Calu3 (cell line): ENCODE data around the gene CYP1A2. TPM values are rescaled to one million over a fixed set of nuclear protein-coding genes. Genes with fewer than 3 reads are reported as not detected.

Source experiments
- Bru-seq: library from RNA; stranded (reverse); fragments of 400-500 nt; gene quantifications from one replicate; lab custom pipeline; 2021; lab: Mats Ljungman, UMichigan
- BruChase-seq, 2 experiments: library from RNA; stranded (reverse); fragments of 400-500 nt; gene quantifications; one replicate each; lab custom pipeline; 2021; lab: Mats Ljungman, UMichigan
- BruUV-seq: library from RNA; stranded (reverse); fragments of 400-500 nt; replicated peaks from 2 replicates; lab custom pipeline; 2021; lab: Mats Ljungman, UMichigan
- CTCF ChIA-PET: fragments of 300-600 bp; sonication (Branson Sonifier 250); formaldehyde crosslinking; loops from one replicate; lab custom pipeline; 2022; ENCODE audit warnings: antibody characterized with exemption; lab: Charles Lee
- DNase-seq: peaks from one replicate; pipeline ENCODE4 v3.0.0; 2022
- H3K27ac Mint-ChIP-seq: one replicate; pipeline ENCODE4 v1.8.0; 2022; ENCODE audit warnings: mixed read lengths; ENCODE audit not compliant: unreplicated experiment
- H3K27me3 Mint-ChIP-seq: one replicate; pipeline ENCODE4 v1.8.0; 2022; ENCODE audit warnings: mixed read lengths; ENCODE audit not compliant: unreplicated experiment
- H3K36me3 Mint-ChIP-seq: one replicate; pipeline ENCODE4 v1.8.0; 2022; ENCODE audit warnings: mild to moderate bottlenecking, moderate library complexity, mixed read lengths; ENCODE audit not compliant: insufficient read depth, unreplicated experiment
- H3K4me1 Mint-ChIP-seq: one replicate; pipeline ENCODE4 v1.8.0; 2022; ENCODE audit warnings: mild to moderate bottlenecking, low read depth, mixed read lengths; ENCODE audit not compliant: unreplicated experiment
- H3K4me3 Mint-ChIP-seq: one replicate; pipeline ENCODE4 v1.8.0; 2022; ENCODE audit warnings: mild to moderate bottlenecking, low read depth, moderate library complexity, mixed read lengths; ENCODE audit not compliant: unreplicated experiment
- H3K9me3 Mint-ChIP-seq: one replicate; pipeline ENCODE4 v1.8.0; 2022; ENCODE audit warnings: low read depth, mixed read lengths; ENCODE audit not compliant: unreplicated experiment
- CTCF ChIP-seq: fragments of 200-600 bp; IDR thresholded peaks from one replicate; pipeline ENCODE4 v1.8.0; 2022; ENCODE audit warnings: antibody characterized with exemption; ENCODE audit not compliant: unreplicated experiment
- intact Hi-C: fragments of 100-400 bp; cut with micrococcal nuclease; formaldehyde crosslinking; loops from one replicate; pipeline ENCODE4 v1.10.0; 2022; ENCODE audit not compliant: unreplicated experiment
- long read RNA-seq: library from polyadenylated mRNA; stranded (forward); transcript quantifications from one replicate; pipeline ENCODE4 v2.0.0, GENCODE V29; 2022
- total RNA-seq: library from RNA; stranded (reverse); gene quantifications from 2 replicates; pipeline ENCODE4 v1.2.3, GENCODE V29; 2022

The CYP1A2 gene
- total RNA-seq (not detected in 2 replicates), Bru-seq, nascent RNA (not detected), BruChase-seq, experiment 1, labeled RNA remaining after a 6-hour chase (not detected), BruChase-seq, experiment 2, labeled RNA remaining after a 2-hour chase (not detected)
- long read RNA-seq: 0 reads

DNA sequence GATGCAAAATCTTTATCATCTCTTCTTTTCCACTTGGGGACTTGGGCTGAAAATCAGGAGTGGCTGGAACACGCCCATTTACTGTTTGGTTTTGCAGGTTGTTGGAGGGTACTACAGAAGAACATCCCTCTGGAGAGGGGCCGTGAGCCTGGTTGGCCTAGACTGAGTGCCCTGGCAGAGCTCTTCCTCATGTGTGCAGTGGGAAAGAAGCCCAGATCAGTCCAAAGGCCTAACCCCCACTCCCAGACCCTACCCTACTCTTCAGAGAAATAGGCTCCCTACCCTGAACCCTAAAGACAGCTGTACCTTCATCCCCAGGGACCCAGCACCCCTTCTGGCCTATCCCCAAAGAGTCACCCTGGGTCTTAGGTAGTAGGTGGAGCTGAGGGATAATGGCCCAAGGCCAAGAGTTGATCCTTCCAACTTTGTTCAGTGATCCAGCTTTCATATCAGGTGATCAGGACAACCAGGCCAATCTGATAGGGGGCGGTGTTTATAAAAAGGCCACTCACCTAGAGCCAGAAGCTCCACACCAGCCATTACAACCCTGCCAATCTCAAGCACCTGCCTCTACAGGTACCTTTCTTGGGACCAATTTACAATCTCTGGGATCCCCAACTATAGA is at the start of gene CYP1A2:
Gene CYP1A2 (plus strand): TSS at position 524 of the 625 bp plus-strand sequence. CDS start 894 bp downstream, outside the sequence.
- no peak for DNase-seq
- peaks cover 13% of the 10 kb centered on the region for H3K27me3 Mint-ChIP-seq
- no TSS peak for BruUV-seq
- H3K9me3 Mint-ChIP-seq: no peaks in the 10 kb centered on the region
- H3K36me3 Mint-ChIP-seq: no peaks in the 10 kb centered on the region
- intact Hi-C loops: no loop called here
- H3K27ac Mint-ChIP-seq: no peak within 1 kb of the TSS
- no peak within 1 kb of the TSS for H3K4me3 Mint-ChIP-seq
- no peaks in the 10 kb centered on the region for H3K4me1 Mint-ChIP-seq
- TF ChIP-seq CTCF: no peak
- CTCF ChIA-PET: no interaction called here

GRCh38 chr15:74709011-74709410 is 39.6 kb upstream of the CYP1A2 start:
- Mint-ChIP-seq H3K4me3 (no peak overlapping the region), H3K9me3 (no peaks in the 10 kb centered on the region), H3K27ac (no peak overlapping the region), H3K4me1 (no peaks in the 10 kb centered on the region), H3K36me3 (no peaks in the 10 kb centered on the region), H3K27me3 (peaks cover 41% of the 10 kb centered on the region)
- no TSS peak for BruUV-seq
- no peak for TF ChIP-seq CTCF
- DNase-seq: no peak
- CTCF ChIA-PET: interaction anchor here (0.6 kb wide), 1 partner anchor 181 kb away, joined by 4 read pairs; the partner anchor contains the start of gene MPI
- intact Hi-C loops: no loop called here

- intact Hi-C loops: no loop called here
- TF ChIP-seq CTCF: no peak
- H3K27me3 Mint-ChIP-seq: peaks cover 41% of the 10 kb centered on the region
- no peaks in the 10 kb centered on the region for H3K4me1 Mint-ChIP-seq
- no peak overlapping the region for H3K27ac Mint-ChIP-seq
- CTCF ChIA-PET: interaction anchor here (0.7 kb wide), 1 partner anchor 1748 kb away, joined by 6 read pairs; no protein-coding TSS in a partner anchor
- no TSS peak for BruUV-seq
- no peak for DNase-seq
- no peak overlapping the region for H3K4me3 Mint-ChIP-seq
- no peaks in the 10 kb centered on the region for H3K9me3 Mint-ChIP-seq
- H3K36me3 Mint-ChIP-seq: no peaks in the 10 kb centered on the region
Measured at GRCh38 chr15:74709892-74710291, 38.8 kb upstream of the CYP1A2 start.

- Mint-ChIP-seq H3K27ac (no peak overlapping the region), H3K4me3 (no peak overlapping the region), H3K9me3 (no peaks in the 10 kb centered on the region), H3K36me3 (no peaks in the 10 kb centered on the region), H3K4me1 (no peaks in the 10 kb centered on the region), H3K27me3 (peaks cover 39% of the 10 kb centered on the region)
- no TSS peak for BruUV-seq
- no peak for DNase-seq
- CTCF ChIA-PET: no interaction called here
- TF ChIP-seq CTCF: no peak
- intact Hi-C loops: no loop called here
Measured at GRCh38 chr15:74710319-74711094, 38.1 kb upstream of the CYP1A2 start.
